ENCODE results near the gene AOAH. TPM values are rescaled to one million over a fixed set of nuclear protein-coding genes. Genes with fewer than 3 reads are reported as not detected.
"Not testable (repeated sequence)": the region's sequence is repeated elsewhere in the genome, so short reads cannot be mapped to it uniquely, and the experiment has no call there.

Gene AOAH
- total and polyA plus RNA-seq, 2 donors, result 23.5 to 47.1 TPM

DNA sequence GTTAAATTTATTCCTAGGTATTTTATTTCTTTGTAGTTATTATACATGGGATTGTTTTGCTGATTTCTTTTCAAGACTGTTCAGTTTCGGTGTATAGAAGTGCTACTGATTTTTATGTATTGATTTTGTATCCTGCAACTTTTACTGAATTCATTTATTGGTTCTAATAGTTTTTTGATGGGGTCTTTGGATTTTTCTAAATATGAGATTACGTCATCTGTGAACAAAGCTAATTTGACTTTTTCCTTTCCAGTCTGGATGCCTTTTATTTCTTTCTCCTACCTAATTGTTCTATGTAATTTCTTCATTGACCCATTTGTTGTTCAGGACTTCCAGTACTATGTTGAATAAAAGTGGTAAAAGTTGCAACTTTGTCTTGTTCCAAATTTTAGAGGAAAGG lies 5.8 kb upstream of the AOAH start:
- Histone ChIP-seq H3K36me3 (ENCODE audit: control insufficient read depth in 2 of 2, insufficient read depth in 2 of 2, low read length in 1 of 2) (no peaks in the 10 kb centered on the region), H3K4me3 (ENCODE audit: low read length in 2 of 2) (no peak overlapping the region), H3K9me3 (ENCODE audit: control insufficient read depth in 2 of 2, insufficient read depth in 1 of 2, low read length in 1 of 2) (no peaks in the 10 kb centered on the region), H3K27ac (ENCODE audit: low read depth in 1 of 2, low read length in 1 of 2) (no peak overlapping the region), H3K27me3 (ENCODE audit: control insufficient read depth in 2 of 2, insufficient read depth in 1 of 2, low read length in 1 of 2) (no peaks in the 10 kb centered on the region), H3K4me1 (ENCODE audit: control insufficient read depth in 2 of 2, insufficient read depth in 2 of 2, low read length in 2 of 2) (peaks cover 3 to 22% of the 10 kb centered on the region in 2 donors)
- DNase-seq (ENCODE audit: low read depth in 6 of 9, low spot score in 9 of 9), result no peak
- 68% methylated on average over 2 of the region's 2 CpGs for WGBS

DNA sequence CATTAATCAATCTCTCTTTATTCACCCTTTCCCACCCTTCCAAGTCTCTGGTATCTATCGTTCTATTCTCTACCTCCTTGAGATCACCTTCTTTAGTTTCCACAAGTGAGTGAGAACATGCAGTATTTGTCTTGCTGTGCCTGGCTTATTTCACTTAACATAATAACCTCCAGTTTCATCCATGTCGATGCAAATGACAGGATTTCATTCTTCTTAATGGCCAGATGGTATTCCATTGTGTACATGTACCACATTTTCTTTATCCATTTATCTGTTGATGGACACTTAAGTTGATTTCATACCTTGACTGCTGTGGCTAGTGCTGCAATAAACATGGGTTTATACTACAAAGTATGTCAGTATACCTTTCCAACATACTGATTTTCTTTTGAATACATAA lies 3.8 kb upstream of the AOAH start:
- no peaks in the 10 kb centered on the region for H3K36me3 ChIP-seq (ENCODE audit: control insufficient read depth in 2 of 2, insufficient read depth in 2 of 2, low read length in 1 of 2)
- H3K27ac ChIP-seq (ENCODE audit: low read depth in 1 of 2, low read length in 1 of 2), result no peak overlapping the region
- WGBS, result 94% methylated on average over 2 of the region's 2 CpGs

DNA sequence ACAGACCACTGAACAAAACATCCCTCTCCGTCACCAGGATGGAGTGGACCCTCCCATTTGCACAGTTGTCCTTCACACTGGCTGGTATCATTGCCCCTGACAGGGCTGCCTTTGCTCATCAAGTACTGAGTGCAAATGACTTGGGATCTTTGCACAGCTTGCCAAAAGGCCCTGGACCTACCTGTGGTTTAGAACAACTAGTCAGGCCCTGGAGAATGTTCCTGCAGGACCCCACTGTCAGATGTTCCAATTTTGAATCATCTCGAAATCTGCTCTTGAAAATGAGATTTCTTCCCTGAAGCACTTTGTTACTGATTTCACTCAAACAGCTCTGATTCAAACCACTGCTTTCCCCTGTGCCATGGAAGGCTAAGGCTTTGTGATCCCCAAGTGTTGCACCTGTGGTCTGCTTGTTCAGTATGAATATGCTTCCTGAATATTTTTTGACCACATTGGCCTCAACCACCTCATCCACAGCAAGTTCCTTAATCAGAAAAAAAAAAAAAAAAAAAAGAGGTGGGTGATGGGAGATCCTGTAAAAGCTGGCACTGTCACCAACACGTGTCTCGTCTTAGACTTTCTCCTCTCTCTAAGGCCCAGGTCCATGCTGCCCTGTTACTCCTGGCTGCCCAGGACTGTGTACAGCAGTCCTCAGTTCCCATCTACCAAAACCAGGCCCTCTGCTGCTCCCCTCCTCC lies 2.7 kb upstream of the AOAH start:
- whole genome bisulfite sequencing, result 37% methylated on average over 4 of the region's 4 CpGs
- DNase-seq (ENCODE audit: low read depth in 6 of 9, low spot score in 9 of 9), result no peak
- Histone ChIP-seq H3K27ac (ENCODE audit: low read depth in 1 of 2, low read length in 1 of 2) (no peak overlapping the region), H3K4me3 (ENCODE audit: low read length in 2 of 2) (no peak overlapping the region), H3K4me1 (ENCODE audit: control insufficient read depth in 2 of 2, insufficient read depth in 2 of 2, low read length in 2 of 2) (peaks cover 8 to 30% of the 10 kb centered on the region in 2 donors), H3K9me3 (ENCODE audit: control insufficient read depth in 2 of 2, insufficient read depth in 1 of 2, low read length in 1 of 2) (no peaks in the 10 kb centered on the region), H3K36me3 (ENCODE audit: control insufficient read depth in 2 of 2, insufficient read depth in 2 of 2, low read length in 1 of 2) (no peaks in the 10 kb centered on the region), H3K27me3 (ENCODE audit: control insufficient read depth in 2 of 2, insufficient read depth in 1 of 2, low read length in 1 of 2) (no peaks in the 10 kb centered on the region)

More for the DNA sequence above, 3.8 kb upstream of the AOAH start:
- Histone ChIP-seq H3K9me3 (ENCODE audit: control insufficient read depth in 2 of 2, insufficient read depth in 1 of 2, low read length in 1 of 2) (no peaks in the 10 kb centered on the region), H3K4me3 (ENCODE audit: low read length in 2 of 2) (no peak overlapping the region), H3K4me1 (ENCODE audit: control insufficient read depth in 2 of 2, insufficient read depth in 2 of 2, low read length in 2 of 2) (peaks cover 8 to 30% of the 10 kb centered on the region in 2 donors), H3K27me3 (ENCODE audit: control insufficient read depth in 2 of 2, insufficient read depth in 1 of 2, low read length in 1 of 2) (no peaks in the 10 kb centered on the region)
- DNase-seq (ENCODE audit: low read depth in 6 of 9, low spot score in 9 of 9), result no peak

DNA sequence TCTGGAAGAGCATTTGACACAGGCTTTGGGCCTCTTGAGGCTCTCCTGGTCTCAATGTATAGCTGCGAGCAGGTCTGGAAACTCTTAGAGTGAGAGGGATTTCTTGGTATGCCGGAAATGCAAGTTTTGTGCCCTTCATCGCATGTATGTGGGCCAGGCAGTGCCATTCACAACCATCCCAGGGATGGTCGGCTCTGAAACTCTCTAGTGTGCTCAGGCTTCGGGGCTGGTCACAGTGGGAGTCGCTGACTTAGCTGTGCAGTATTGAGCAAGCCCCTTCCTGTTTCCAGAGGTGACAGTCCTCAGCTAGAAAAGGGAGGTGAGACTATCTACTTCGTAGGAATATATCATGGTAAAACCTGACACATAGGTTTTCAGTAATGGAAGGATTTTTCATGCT lies 2.0 kb upstream of the AOAH start:
- DNase-seq (ENCODE audit: low read depth in 6 of 9, low spot score in 9 of 9), result no peak
- Histone ChIP-seq H3K4me1 (ENCODE audit: control insufficient read depth in 2 of 2, insufficient read depth in 2 of 2, low read length in 2 of 2) (peaks cover 8 to 31% of the 10 kb centered on the region in 2 donors), H3K27me3 (ENCODE audit: control insufficient read depth in 2 of 2, insufficient read depth in 1 of 2, low read length in 1 of 2) (no peaks in the 10 kb centered on the region), H3K9me3 (ENCODE audit: control insufficient read depth in 2 of 2, insufficient read depth in 1 of 2, low read length in 1 of 2) (no peaks in the 10 kb centered on the region), H3K36me3 (ENCODE audit: control insufficient read depth in 2 of 2, insufficient read depth in 2 of 2, low read length in 1 of 2) (no peaks in the 10 kb centered on the region), H3K4me3 (ENCODE audit: low read length in 2 of 2) (no peak overlapping the region), H3K27ac (ENCODE audit: low read depth in 1 of 2, low read length in 1 of 2) (no peak overlapping the region)
- WGBS, result 92% methylated on average over 7 of the region's 7 CpGs

DNA sequence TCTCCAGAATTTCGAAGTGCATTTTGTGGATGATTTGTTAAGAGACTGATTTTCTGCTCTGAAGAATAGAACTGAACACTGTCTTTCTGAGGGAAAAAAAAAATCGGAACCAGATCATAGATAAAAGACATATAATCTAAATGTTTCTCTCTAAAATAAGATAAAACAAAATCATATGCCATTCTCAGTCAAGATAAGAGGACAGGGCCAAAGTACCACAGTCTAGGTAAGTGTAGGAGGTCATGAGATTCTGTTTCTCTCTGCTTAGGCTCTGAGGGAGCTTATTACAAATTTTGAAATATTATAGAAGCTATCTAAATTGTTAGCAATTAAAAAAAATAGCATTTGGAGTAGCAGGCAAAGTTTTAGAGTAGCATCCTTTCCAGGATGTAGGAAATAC lies 702 bp upstream of the AOAH start:
- Histone ChIP-seq H3K4me3 (ENCODE audit: low read length in 2 of 2) (no peak overlapping the region), H3K9me3 (ENCODE audit: control insufficient read depth in 2 of 2, insufficient read depth in 1 of 2, low read length in 1 of 2) (no peaks in the 10 kb centered on the region), H3K36me3 (ENCODE audit: control insufficient read depth in 2 of 2, insufficient read depth in 2 of 2, low read length in 1 of 2) (no peaks in the 10 kb centered on the region), H3K4me1 (ENCODE audit: control insufficient read depth in 2 of 2, insufficient read depth in 2 of 2, low read length in 2 of 2) (peaks cover 8 to 39% of the 10 kb centered on the region in 2 donors), H3K27ac (ENCODE audit: low read depth in 1 of 2, low read length in 1 of 2) (peak overlapping the region in 1 of 2 donors; percentile 84), H3K27me3 (ENCODE audit: control insufficient read depth in 2 of 2, insufficient read depth in 1 of 2, low read length in 1 of 2) (no peaks in the 10 kb centered on the region)
- DNase-seq (ENCODE audit: low read depth in 6 of 9, low spot score in 9 of 9), result no peak
- 82% methylated on average over 2 of the region's 2 CpGs for WGBS

DNA sequence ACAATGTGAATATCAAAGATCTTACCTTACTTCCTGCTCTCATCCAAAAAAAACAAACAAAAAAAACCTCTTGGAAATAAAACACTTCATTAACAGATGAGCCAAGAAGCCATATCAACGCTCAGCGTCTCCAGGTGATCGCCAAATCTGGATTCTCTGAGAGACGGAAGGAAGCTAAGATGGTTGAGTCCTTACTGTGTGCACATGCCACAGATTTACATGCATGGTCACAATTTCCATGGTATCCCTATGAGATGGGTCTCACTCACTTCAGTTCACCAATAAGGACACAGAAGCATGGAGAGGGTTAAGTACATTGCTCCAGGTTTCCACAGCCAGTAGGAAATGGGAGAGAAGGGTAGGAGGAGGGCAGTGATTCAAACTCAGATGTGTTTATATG lies 1.0 kb downstream of the AOAH start:
- H3K27me3 ChIP-seq (ENCODE audit: control insufficient read depth in 2 of 2, insufficient read depth in 1 of 2, low read length in 1 of 2), result no peaks in the 10 kb centered on the region
- peak overlapping the region; percentile 43 to 44 for H3K4me3 ChIP-seq (ENCODE audit: low read length in 2 of 2)
- no peaks in the 10 kb centered on the region for H3K9me3 ChIP-seq (ENCODE audit: control insufficient read depth in 2 of 2, insufficient read depth in 1 of 2, low read length in 1 of 2)
- peak in 1 of 9 donors; percentile 31 for DNase-seq (ENCODE audit: low read depth in 6 of 9, low spot score in 9 of 9)
- 91% methylated on average over 4 of the region's 4 CpGs for WGBS
- H3K4me1 ChIP-seq (ENCODE audit: control insufficient read depth in 2 of 2, insufficient read depth in 2 of 2, low read length in 2 of 2), result peaks cover 8 to 39% of the 10 kb centered on the region in 2 donors
- H3K27ac ChIP-seq (ENCODE audit: low read depth in 1 of 2, low read length in 1 of 2), result peak overlapping the region; percentile 22 to 88
- no peaks in the 10 kb centered on the region for H3K36me3 ChIP-seq (ENCODE audit: control insufficient read depth in 2 of 2, insufficient read depth in 2 of 2, low read length in 1 of 2)

DNA sequence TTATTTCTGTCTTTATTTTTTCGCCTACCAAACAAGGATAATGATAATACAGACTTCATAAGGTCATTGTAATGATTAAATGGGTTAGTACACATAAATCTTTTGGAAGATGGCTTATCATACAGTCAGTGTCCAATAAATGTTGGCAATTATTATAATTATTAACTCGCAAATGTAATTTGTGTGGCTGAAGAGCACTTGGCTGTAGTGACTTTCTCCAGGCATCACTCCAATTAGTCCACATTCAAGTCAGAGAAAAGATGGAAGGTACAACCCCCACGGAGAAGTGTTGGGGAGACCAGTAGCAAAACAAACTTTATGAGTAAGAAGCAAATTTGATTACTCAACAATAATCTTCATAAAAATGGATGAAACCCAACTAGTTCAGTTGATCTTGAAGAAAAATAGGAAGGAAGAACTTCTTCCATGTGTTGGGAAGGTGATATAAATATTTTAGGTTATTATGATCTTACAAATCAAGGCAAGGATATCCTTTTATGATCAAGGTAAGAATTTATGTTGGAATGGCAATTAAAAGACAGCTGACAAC lies 5.1 kb downstream of the AOAH start:
- no peak overlapping the region for H3K27ac ChIP-seq (ENCODE audit: low read depth in 1 of 2, low read length in 1 of 2)
- peaks cover 3 to 14% of the 10 kb centered on the region in 2 donors for H3K4me1 ChIP-seq (ENCODE audit: control insufficient read depth in 2 of 2, insufficient read depth in 2 of 2, low read length in 2 of 2)
- WGBS, result 95% methylated on average over 3 of the region's 3 CpGs
- H3K27me3 ChIP-seq (ENCODE audit: control insufficient read depth in 2 of 2, insufficient read depth in 1 of 2, low read length in 1 of 2), result no peaks in the 10 kb centered on the region
- H3K9me3 ChIP-seq (ENCODE audit: control insufficient read depth in 2 of 2, insufficient read depth in 1 of 2, low read length in 1 of 2), result no peaks in the 10 kb centered on the region
- no peak overlapping the region for H3K4me3 ChIP-seq (ENCODE audit: low read length in 2 of 2)
- H3K36me3 ChIP-seq (ENCODE audit: control insufficient read depth in 2 of 2, insufficient read depth in 2 of 2, low read length in 1 of 2), result no peaks in the 10 kb centered on the region
- DNase-seq (ENCODE audit: low read depth in 6 of 9, low spot score in 9 of 9), result no peak

DNA sequence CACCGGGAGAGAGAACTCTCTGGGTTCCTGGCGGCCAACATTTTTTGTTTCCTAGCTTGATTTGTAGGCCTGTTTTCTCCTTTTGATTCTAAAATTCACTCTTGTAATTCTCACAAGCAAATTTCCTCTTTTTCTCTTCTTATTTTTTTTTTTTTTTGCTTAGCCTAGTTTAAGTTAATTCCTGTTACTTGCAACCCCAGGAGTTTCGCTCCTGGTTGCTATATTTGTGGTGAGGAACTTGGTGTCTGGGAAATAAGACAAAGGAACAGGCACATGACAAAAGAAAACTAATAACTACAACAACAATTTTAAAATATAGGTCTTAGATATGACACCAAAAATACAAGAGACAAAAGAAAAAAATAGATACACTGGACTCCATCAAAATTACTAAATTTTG lies 6.7 kb downstream of the AOAH start:
- 92% methylated on average over 3 of the region's 3 CpGs for WGBS
- Histone ChIP-seq H3K4me3 (ENCODE audit: low read length in 2 of 2) (no peak overlapping the region), H3K36me3 (ENCODE audit: control insufficient read depth in 2 of 2, insufficient read depth in 2 of 2, low read length in 1 of 2) (no peaks in the 10 kb centered on the region), H3K4me1 (ENCODE audit: control insufficient read depth in 2 of 2, insufficient read depth in 2 of 2, low read length in 2 of 2) (peaks cover 0 to 9% of the 10 kb centered on the region in 2 donors), H3K27me3 (ENCODE audit: control insufficient read depth in 2 of 2, insufficient read depth in 1 of 2, low read length in 1 of 2) (no peaks in the 10 kb centered on the region), H3K27ac (ENCODE audit: low read depth in 1 of 2, low read length in 1 of 2) (peak overlapping the region in 1 of 2 donors; percentile 31), H3K9me3 (ENCODE audit: control insufficient read depth in 2 of 2, insufficient read depth in 1 of 2, low read length in 1 of 2) (no peaks in the 10 kb centered on the region)
- no peak for DNase-seq (ENCODE audit: low read depth in 6 of 9, low spot score in 9 of 9)

DNA sequence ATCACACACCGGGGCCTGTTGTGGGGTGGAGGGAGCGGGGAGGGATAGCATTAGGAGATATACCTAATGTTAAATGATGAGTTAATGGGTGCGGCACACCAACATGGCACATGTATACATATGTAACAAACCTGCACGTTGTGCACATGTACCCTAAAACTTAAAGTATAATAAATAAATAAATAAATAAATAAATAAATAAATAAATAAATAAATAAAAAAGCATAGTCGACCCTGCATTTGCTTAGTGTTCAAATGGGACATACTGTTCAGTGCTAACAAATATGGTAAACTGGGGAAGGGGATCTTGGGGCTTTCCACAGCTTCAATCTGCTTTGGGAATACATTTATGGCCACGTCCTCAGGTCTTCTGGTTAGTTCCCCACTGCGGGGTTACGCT lies 7.5 kb downstream of the AOAH start:
- WGBS, result 91% methylated on average over 8 of the region's 8 CpGs
- not testable (repeated sequence) for H3K4me1 ChIP-seq (ENCODE audit: control insufficient read depth in 2 of 2, insufficient read depth in 2 of 2, low read length in 2 of 2); DNase-seq (ENCODE audit: low read depth in 6 of 9, low spot score in 9 of 9)

More for the DNA sequence above, 7.5 kb downstream of the AOAH start:
- not testable (repeated sequence) for H3K27me3 ChIP-seq (ENCODE audit: control insufficient read depth in 2 of 2, insufficient read depth in 1 of 2, low read length in 1 of 2); H3K4me3 ChIP-seq (ENCODE audit: low read length in 2 of 2); H3K27ac ChIP-seq (ENCODE audit: low read depth in 1 of 2, low read length in 1 of 2); H3K36me3 ChIP-seq (ENCODE audit: control insufficient read depth in 2 of 2, insufficient read depth in 2 of 2, low read length in 1 of 2); H3K9me3 ChIP-seq (ENCODE audit: control insufficient read depth in 2 of 2, insufficient read depth in 1 of 2, low read length in 1 of 2)

Data from thymus (tissue), 11 donors.